ENCODE measurements around the gene PLCH2. TPM values are rescaled to one million over a fixed set of nuclear protein-coding genes. Genes with fewer than 3 reads are reported as not detected.

The PLCH2 gene
- total RNA-seq, 1 donor from 2014 or later, result 30.7 TPM

GRCh38 chr1:2535455-2535854, 59.4 kb downstream of the PLCH2 start:
- no peak for TF ChIP-seq POLR2AphosphoS5 (IDR thresholded peaks at IDR 0.05; ENCODE audit: insufficient read depth in 1 of 2, low read depth in 1 of 2)
- TF ChIP-seq POLR2A (IDR thresholded peaks at IDR 0.05), result no peak
- no peak for TF ChIP-seq CTCF (IDR thresholded peaks at IDR 0.05)
- peaks cover 54% of the 10 kb centered on the region for H3K4me1 ChIP-seq
- H3K27me3 ChIP-seq, result no peaks in the 10 kb centered on the region
- intact Hi-C loops (cut with DNase I), result no loop called here
- no peak for DNase-seq (ENCODE audit: extremely low spot score in 2 of 2)
- H3K9me3 ChIP-seq, result no peaks in the 10 kb centered on the region
- no peak overlapping the region for H3K4me3 ChIP-seq
- H3K36me3 ChIP-seq, result no peaks in the 10 kb centered on the region
- no peak overlapping the region for H3K27ac ChIP-seq

GRCh38 chr1:2535981-2536380, 59.9 kb downstream of the PLCH2 start:
- Histone ChIP-seq H3K9me3 (no peaks in the 10 kb centered on the region), H3K4me1 (peaks cover 54% of the 10 kb centered on the region), H3K36me3 (no peaks in the 10 kb centered on the region), H3K27me3 (no peaks in the 10 kb centered on the region), H3K27ac (no peak overlapping the region), H3K4me3 (no peak overlapping the region)
- intact Hi-C loops (cut with DNase I), result no loop called here
- no peak for TF ChIP-seq POLR2A (IDR thresholded peaks at IDR 0.05)
- no peak for TF ChIP-seq CTCF (IDR thresholded peaks at IDR 0.05)
- no peak for TF ChIP-seq POLR2AphosphoS5 (IDR thresholded peaks at IDR 0.05; ENCODE audit: insufficient read depth in 1 of 2, low read depth in 1 of 2)
- DNase-seq (ENCODE audit: extremely low spot score in 2 of 2), result no peak

GRCh38 chr1:2537784-2538115, 61.7 kb downstream of the PLCH2 start:
- no peaks in the 10 kb centered on the region for H3K36me3 ChIP-seq
- DNase-seq (ENCODE audit: extremely low spot score in 2 of 2), result no peak
- no peak overlapping the region for H3K4me3 ChIP-seq
- peaks cover 44% of the 10 kb centered on the region for H3K4me1 ChIP-seq
- H3K27ac ChIP-seq, result no peak overlapping the region
- intact Hi-C loops (cut with DNase I), result no loop called here
- no peaks in the 10 kb centered on the region for H3K9me3 ChIP-seq
- TF ChIP-seq POLR2A (IDR thresholded peaks at IDR 0.05) (no peak), CTCF (IDR thresholded peaks at IDR 0.05) (no peak), POLR2AphosphoS5 (IDR thresholded peaks at IDR 0.05; ENCODE audit: insufficient read depth in 1 of 2, low read depth in 1 of 2) (no peak)
- no peaks in the 10 kb centered on the region for H3K27me3 ChIP-seq

GRCh38 chr1:2538376-2538775, 62.3 kb downstream of the PLCH2 start:
- TF ChIP-seq CTCF (IDR thresholded peaks at IDR 0.05), result no peak
- no peak for TF ChIP-seq POLR2A (IDR thresholded peaks at IDR 0.05)
- no peak for TF ChIP-seq POLR2AphosphoS5 (IDR thresholded peaks at IDR 0.05; ENCODE audit: insufficient read depth in 1 of 2, low read depth in 1 of 2)
- no peaks in the 10 kb centered on the region for H3K27me3 ChIP-seq
- no peak for DNase-seq (ENCODE audit: extremely low spot score in 2 of 2)
- intact Hi-C loops (cut with DNase I), result no loop called here
- no peaks in the 10 kb centered on the region for H3K9me3 ChIP-seq
- H3K36me3 ChIP-seq, result no peaks in the 10 kb centered on the region
- no peak overlapping the region for H3K27ac ChIP-seq
- H3K4me1 ChIP-seq, result peaks cover 37% of the 10 kb centered on the region
- H3K4me3 ChIP-seq, result no peak overlapping the region

- Histone ChIP-seq H3K4me3 (no peak overlapping the region), H3K9me3 (no peaks in the 10 kb centered on the region), H3K27me3 (no peaks in the 10 kb centered on the region), H3K27ac (no peak overlapping the region), H3K36me3 (no peaks in the 10 kb centered on the region), H3K4me1 (peaks cover 36% of the 10 kb centered on the region)
- no peak for DNase-seq (ENCODE audit: extremely low spot score in 2 of 2)
- TF ChIP-seq POLR2A (IDR thresholded peaks at IDR 0.05) (no peak), CTCF (IDR thresholded peaks at IDR 0.05) (no peak), POLR2AphosphoS5 (IDR thresholded peaks at IDR 0.05; ENCODE audit: insufficient read depth in 1 of 2, low read depth in 1 of 2) (no peak)
- intact Hi-C loops (cut with DNase I), result no loop called here
Measured at GRCh38 chr1:2538872-2539271, 62.8 kb downstream of the PLCH2 start.
